Activated naive CD4-positive, alpha-beta T cell treated with Interleukin-2 at 50 U/mL for 16 hours (primary cell): ENCODE results near the gene NCSTN.
A peak's percentile ranks its signal among the peaks of the same experiment; 100 is the strongest.

Source experiments
- DNase-seq: peaks from one replicate; pipeline ENCODE4 v3.0.0-alpha.2; 2020

NCSTN gene

GRCh38 chr1:160342953-160343869 is at the start of gene NCSTN, which contains the start of gene COPA:
Gene NCSTN, plus strand, starts transcription at chr1:160343383. Its CDS starts 14 bp downstream, at chr1:160343397.
Gene COPA, minus strand, starts transcription at chr1:160343250. Its CDS starts 80 bp downstream, at chr1:160343170.
- DNase-seq: peak; percentile 90

- DNase-seq: no peak
Observed at GRCh38 chr1:160296036-160296435, 47.1 kb upstream of the NCSTN start.

GRCh38 chr1:160300173-160300572 is 43.0 kb upstream of the NCSTN start:
- DNase-seq: no peak

GRCh38 chr1:160307118-160307791 is 35.9 kb upstream of the NCSTN start:
- no peak for DNase-seq

- DNase-seq: no peak
Observed at GRCh38 chr1:160308451-160309184, 34.6 kb upstream of the NCSTN start.

GRCh38 chr1:160309185-160309557 is 34.0 kb upstream of the NCSTN start:
- DNase-seq: no peak

- no peak for DNase-seq
Observed at GRCh38 chr1:160309571-160309970, 33.6 kb upstream of the NCSTN start.

GRCh38 chr1:160315359-160315758 is 27.8 kb upstream of the NCSTN start:
- no peak for DNase-seq

GRCh38 chr1:160322831-160323230 is 20.4 kb upstream of the NCSTN start:
- no peak for DNase-seq

GRCh38 chr1:160325252-160325651 is 17.9 kb upstream of the NCSTN start:
- no peak for DNase-seq

- no peak for DNase-seq
Observed at GRCh38 chr1:160326418-160326817, 16.8 kb upstream of the NCSTN start.

GRCh38 chr1:160328184-160328583 is 15.0 kb upstream of the NCSTN start:
- no peak for DNase-seq

GRCh38 chr1:160330119-160330518 is 13.1 kb upstream of the NCSTN start:
- DNase-seq: no peak

- no peak for DNase-seq
Observed at GRCh38 chr1:160332516-160332915, 10.7 kb upstream of the NCSTN start.

- DNase-seq: no peak
Observed at GRCh38 chr1:160338580-160338979, 4.6 kb upstream of the NCSTN start.

- no peak for DNase-seq
Observed at GRCh38 chr1:160340146-160340545, 3.0 kb upstream of the NCSTN start.

- no peak for DNase-seq
Observed at GRCh38 chr1:160340866-160341265, 2.3 kb upstream of the NCSTN start.

- DNase-seq: no peak
Observed at GRCh38 chr1:160342526-160342925, 657 bp upstream of the NCSTN start.

GRCh38 chr1:160344241-160344640 is 1.1 kb downstream of the NCSTN start:
- DNase-seq: no peak

- no peak for DNase-seq
Observed at GRCh38 chr1:160344936-160345335, 1.8 kb downstream of the NCSTN start.

GRCh38 chr1:160346463-160346862 is 3.3 kb downstream of the NCSTN start:
- no peak for DNase-seq

GRCh38 chr1:160346958-160347357 is 3.8 kb downstream of the NCSTN start:
- no peak for DNase-seq

- DNase-seq: no peak
Observed at GRCh38 chr1:160351629-160352028, 8.4 kb downstream of the NCSTN start.
